CD4-positive, alpha-beta T cell treated with Interferon gamma for 1 hour (primary cell): Measurements from ENCODE around the gene DPM2.

Experiments used
- DNase-seq: peaks from one replicate; pipeline ENCODE4 v3.0.0-alpha.2; 2020

The DPM2 gene

GRCh38 chr9:127953768-127954505, 16.3 kb upstream of the DPM2 start:
- no peak for DNase-seq

- DNase-seq = no peak
Observed at GRCh38 chr9:127953154-127953553, 15.5 kb upstream of the DPM2 start.

- DNase-seq = no peak
Observed at GRCh38 chr9:127950513-127951289, 13.0 kb upstream of the DPM2 start.

GRCh38 chr9:127949827-127950512, 12.3 kb upstream of the DPM2 start:
- no peak for DNase-seq

GRCh38 chr9:127947841-127948710, 10.4 kb upstream of the DPM2 start:
- DNase-seq = no peak

- DNase-seq = no peak
Observed at GRCh38 chr9:127946728-127947127, 9.1 kb upstream of the DPM2 start.

- no peak for DNase-seq
Observed at GRCh38 chr9:127945942-127946341, 8.3 kb upstream of the DPM2 start.

GRCh38 chr9:127945338-127945737, 7.7 kb upstream of the DPM2 start:
- no peak for DNase-seq

- DNase-seq = no peak
Observed at GRCh38 chr9:127944586-127945218, 7.0 kb upstream of the DPM2 start.

- DNase-seq = peak; percentile 77
Observed at GRCh38 chr9:127943731-127944144, 6.1 kb upstream of the DPM2 start.

GRCh38 chr9:127943011-127943662, 5.5 kb upstream of the DPM2 start:
- DNase-seq = no peak

- peak; percentile 47 for DNase-seq
Observed at GRCh38 chr9:127942216-127943010, 4.8 kb upstream of the DPM2 start.

GRCh38 chr9:127941961-127942215, 4.2 kb upstream of the DPM2 start:
- no peak for DNase-seq

GRCh38 chr9:127941062-127941960, 3.7 kb upstream of the DPM2 start:
- DNase-seq = no peak

- DNase-seq = no peak
Observed at GRCh38 chr9:127940593-127940992, 2.9 kb upstream of the DPM2 start.

- DNase-seq = no peak
Observed at GRCh38 chr9:127938298-127938690, 640 bp upstream of the DPM2 start.

- no peak for DNase-seq
Observed at GRCh38 chr9:127937056-127937387, 632 bp downstream of the DPM2 start.

GRCh38 chr9:127936347-127936852, 1.3 kb downstream of the DPM2 start:
- no peak for DNase-seq

GRCh38 chr9:127935765-127936221, 1.9 kb downstream of the DPM2 start:
- no peak for DNase-seq

- DNase-seq = no peak
Observed at GRCh38 chr9:127934986-127935385, 2.7 kb downstream of the DPM2 start.
